Neural crest cell (in vitro differentiated cells): ENCODE data around the gene F10. TPM values are rescaled to one million over a fixed set of nuclear protein-coding genes. Genes with fewer than 3 reads are reported as not detected.

Source experiments
- DNase-seq: peaks from one replicate; pipeline ENCODE4 v3.0.0; 2021; ENCODE audit warnings: low read depth, mixed read lengths, low spot score
- H3K27ac Mint-ChIP-seq: one replicate; pipeline ENCODE4 v1.8.0; 2021; ENCODE audit warnings: mild to moderate bottlenecking, mixed read lengths; ENCODE audit not compliant: unreplicated experiment
- H3K27me3 Mint-ChIP-seq: 2 replicates; pipeline ENCODE4 v1.8.0; 2021; ENCODE audit warnings: low read depth, mild to moderate bottlenecking, mixed read lengths
- H3K36me3 Mint-ChIP-seq: 2 replicates; pipeline ENCODE4 v1.8.0; 2021; ENCODE audit warnings: low read depth, mild to moderate bottlenecking, mixed read lengths
- H3K4me1 Mint-ChIP-seq: 2 replicates; pipeline ENCODE4 v1.8.0; 2021; ENCODE audit warnings: mixed read lengths
- H3K4me3 Mint-ChIP-seq: one replicate; pipeline ENCODE4 v1.8.0; 2021; ENCODE audit warnings: mild to moderate bottlenecking, mixed read lengths
- H3K9me3 Mint-ChIP-seq: 2 replicates; pipeline ENCODE4 v1.8.0; 2021; ENCODE audit warnings: mixed read lengths
- total RNA-seq: library from RNA; stranded (reverse); gene quantifications from 2 replicates; pipeline ENCODE4 v1.2.1, GENCODE V29; 2021
- TF ChIP-seq, protein P1 (sequence below): fragments of 200-600 bp; sonication (generic); conservative IDR thresholded peaks from 2 replicates; pipeline ENCODE4 v1.5.0; 2021; ENCODE audit warnings: antibody characterized with exemption, mild to moderate bottlenecking

Gene F10
- total RNA-seq, 1 donor from 2014 or later = 0.89 TPM

DNA sequence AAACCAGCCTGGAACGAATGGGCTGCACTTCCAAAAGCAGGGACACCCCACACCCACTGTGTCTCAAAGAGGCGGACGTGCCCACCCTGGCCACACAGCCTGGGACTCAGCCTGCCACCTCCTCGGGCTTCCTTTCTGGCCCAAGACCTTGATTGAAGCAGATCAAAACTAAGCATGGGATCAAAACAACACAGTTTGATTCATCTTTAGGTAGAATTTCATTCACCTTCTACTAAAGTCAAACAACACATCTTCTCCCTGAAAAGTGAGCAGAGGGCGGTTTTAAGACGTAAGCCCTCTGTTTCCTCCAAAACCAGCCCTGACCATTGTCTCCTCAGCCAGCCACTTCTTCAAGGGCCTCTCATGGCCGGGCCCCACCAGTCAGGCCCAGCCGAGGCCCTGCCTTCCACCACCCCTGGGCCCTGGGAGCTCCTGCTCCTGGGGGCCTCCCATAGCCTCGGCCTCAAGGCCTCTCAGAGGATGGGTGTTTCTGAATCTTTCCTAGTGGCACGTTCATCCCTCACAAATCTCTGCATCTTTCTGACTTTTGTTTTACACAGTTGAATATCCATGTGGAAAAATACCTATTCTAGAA, 6.3 kb upstream of the F10 start:
- DNase-seq = no peak
- TF ChIP-seq, protein P1, sequence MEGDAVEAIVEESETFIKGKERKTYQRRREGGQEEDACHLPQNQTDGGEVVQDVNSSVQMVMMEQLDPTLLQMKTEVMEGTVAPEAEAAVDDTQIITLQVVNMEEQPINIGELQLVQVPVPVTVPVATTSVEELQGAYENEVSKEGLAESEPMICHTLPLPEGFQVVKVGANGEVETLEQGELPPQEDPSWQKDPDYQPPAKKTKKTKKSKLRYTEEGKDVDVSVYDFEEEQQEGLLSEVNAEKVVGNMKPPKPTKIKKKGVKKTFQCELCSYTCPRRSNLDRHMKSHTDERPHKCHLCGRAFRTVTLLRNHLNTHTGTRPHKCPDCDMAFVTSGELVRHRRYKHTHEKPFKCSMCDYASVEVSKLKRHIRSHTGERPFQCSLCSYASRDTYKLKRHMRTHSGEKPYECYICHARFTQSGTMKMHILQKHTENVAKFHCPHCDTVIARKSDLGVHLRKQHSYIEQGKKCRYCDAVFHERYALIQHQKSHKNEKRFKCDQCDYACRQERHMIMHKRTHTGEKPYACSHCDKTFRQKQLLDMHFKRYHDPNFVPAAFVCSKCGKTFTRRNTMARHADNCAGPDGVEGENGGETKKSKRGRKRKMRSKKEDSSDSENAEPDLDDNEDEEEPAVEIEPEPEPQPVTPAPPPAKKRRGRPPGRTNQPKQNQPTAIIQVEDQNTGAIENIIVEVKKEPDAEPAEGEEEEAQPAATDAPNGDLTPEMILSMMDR = no peak
- no peak overlapping the region for H3K4me3 Mint-ChIP-seq
- peak overlapping the region; percentile 27 for H3K27ac Mint-ChIP-seq
- no peaks in the 10 kb centered on the region for H3K9me3 Mint-ChIP-seq
- peaks cover 6% of the 10 kb centered on the region for H3K27me3 Mint-ChIP-seq
- H3K4me1 Mint-ChIP-seq = no peaks in the 10 kb centered on the region
- no peaks in the 10 kb centered on the region for H3K36me3 Mint-ChIP-seq

DNA sequence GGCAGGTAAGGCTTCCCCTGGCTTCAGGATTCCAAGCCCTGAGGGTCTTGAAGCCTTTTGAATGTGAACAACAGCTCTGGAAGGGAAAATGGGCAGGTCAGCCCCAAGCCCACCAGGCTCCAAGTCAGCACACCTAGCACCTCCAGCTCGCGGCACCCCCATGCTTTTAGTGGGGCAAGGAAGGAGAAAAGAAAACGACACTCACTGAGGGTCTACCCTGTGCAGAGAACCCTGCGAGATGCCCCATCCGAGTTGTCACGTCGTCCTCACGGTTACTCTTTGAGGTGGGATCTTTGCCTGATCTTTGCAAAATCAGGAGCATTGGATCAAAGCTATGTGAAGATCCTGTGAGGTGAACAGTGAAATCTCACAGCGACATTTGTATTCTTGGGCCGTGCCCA, 5.7 kb upstream of the F10 start:
- Mint-ChIP-seq H3K27ac (no peak overlapping the region), H3K27me3 (peaks cover 6% of the 10 kb centered on the region), H3K36me3 (no peaks in the 10 kb centered on the region), H3K4me3 (no peak overlapping the region), H3K9me3 (no peaks in the 10 kb centered on the region), H3K4me1 (no peaks in the 10 kb centered on the region)
- TF ChIP-seq, protein P1 = no peak
- DNase-seq = no peak

DNA sequence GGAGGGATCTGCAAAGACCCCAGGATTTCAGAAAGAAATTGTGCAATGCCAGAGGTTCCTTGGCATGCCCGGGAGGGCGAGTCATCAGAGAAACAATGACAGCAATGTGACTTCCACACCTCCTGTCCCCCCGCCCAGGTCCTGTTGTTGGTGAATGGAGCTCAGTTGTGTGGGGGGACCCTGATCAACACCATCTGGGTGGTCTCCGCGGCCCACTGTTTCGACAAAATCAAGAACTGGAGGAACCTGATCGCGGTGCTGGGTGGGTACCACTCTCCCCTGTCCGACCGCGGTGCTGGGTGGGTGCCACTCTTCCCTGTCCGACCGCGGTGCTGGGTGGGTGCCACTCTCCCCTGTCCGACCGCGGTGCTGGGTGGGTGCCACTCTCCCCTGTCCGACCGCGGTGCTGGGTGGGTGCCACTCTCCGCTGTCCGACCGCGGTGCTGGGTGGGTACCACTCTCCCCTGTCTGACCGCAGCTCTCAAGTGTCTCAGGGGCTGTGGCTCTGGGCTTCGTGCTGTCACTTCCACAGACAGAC, 5.2 kb upstream of the F10 start:
- Mint-ChIP-seq H3K27ac (no peak overlapping the region), H3K4me3 (no peak overlapping the region), H3K36me3 (no peaks in the 10 kb centered on the region), H3K4me1 (peaks cover 3% of the 10 kb centered on the region), H3K9me3 (no peaks in the 10 kb centered on the region), H3K27me3 (peaks cover 6% of the 10 kb centered on the region)
- TF ChIP-seq, protein P1 = no peak
- DNase-seq = no peak

DNA sequence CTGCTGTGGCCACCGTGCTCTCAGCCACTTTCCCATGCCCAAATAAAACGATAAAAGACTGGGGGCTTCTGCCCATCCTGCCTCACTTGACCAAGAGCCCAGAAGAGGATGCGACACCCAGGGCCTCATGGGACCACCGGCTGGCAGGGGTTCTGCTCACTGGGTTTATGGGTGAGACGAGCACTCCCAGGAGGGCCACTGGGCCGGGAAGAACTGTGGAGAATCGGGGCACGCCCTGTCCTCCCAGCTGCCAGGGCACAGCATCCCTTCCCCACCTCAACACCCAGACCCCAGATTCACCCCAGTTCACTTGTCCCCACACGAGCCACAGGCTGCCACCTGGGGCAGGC, 4.7 kb upstream of the F10 start:
- Mint-ChIP-seq H3K36me3 (no peaks in the 10 kb centered on the region), H3K4me1 (peaks cover 8% of the 10 kb centered on the region), H3K27ac (no peak overlapping the region), H3K9me3 (no peaks in the 10 kb centered on the region), H3K27me3 (peaks cover 6% of the 10 kb centered on the region), H3K4me3 (no peak overlapping the region)
- TF ChIP-seq, protein P1 = no peak
- DNase-seq = no peak

DNA sequence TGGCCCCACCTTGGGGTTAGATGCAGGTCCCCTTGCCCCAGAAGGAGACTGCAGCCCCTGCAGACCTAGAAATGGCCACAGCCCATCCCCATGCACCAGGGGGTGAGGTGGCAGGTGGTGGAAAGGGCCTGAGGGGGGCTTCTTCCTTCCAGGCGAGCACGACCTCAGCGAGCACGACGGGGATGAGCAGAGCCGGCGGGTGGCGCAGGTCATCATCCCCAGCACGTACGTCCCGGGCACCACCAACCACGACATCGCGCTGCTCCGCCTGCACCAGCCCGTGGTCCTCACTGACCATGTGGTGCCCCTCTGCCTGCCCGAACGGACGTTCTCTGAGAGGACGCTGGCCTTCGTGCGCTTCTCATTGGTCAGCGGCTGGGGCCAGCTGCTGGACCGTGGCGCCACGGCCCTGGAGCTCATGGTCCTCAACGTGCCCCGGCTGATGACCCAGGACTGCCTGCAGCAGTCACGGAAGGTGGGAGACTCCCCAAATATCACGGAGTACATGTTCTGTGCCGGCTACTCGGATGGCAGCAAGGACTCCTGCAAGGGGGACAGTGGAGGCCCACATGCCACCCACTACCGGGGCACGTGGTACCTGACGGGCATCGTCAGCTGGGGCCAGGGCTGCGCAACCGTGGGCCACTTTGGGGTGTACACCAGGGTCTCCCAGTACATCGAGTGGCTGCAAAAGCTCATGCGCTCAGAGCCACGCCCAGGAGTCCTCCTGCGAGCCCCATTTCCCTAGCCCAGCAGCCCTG, 4.2 kb upstream of the F10 start:
- H3K4me3 Mint-ChIP-seq = no peak overlapping the region
- H3K9me3 Mint-ChIP-seq = no peaks in the 10 kb centered on the region
- no peak for DNase-seq
- no peaks in the 10 kb centered on the region for H3K36me3 Mint-ChIP-seq
- TF ChIP-seq, protein P1 = no peak
- H3K27ac Mint-ChIP-seq = no peak overlapping the region
- peaks cover 12% of the 10 kb centered on the region for H3K4me1 Mint-ChIP-seq
- H3K27me3 Mint-ChIP-seq = peaks cover 6% of the 10 kb centered on the region
